ENCODE measurements around the gene ADAMTSL3.

- no peak for TF ChIP-seq CTCF (IDR thresholded peaks at IDR 0.05; ENCODE audit: low read depth, low read length, missing input control)
- no peak for TF ChIP-seq JUND (IDR thresholded peaks at IDR 0.05)
- TF ChIP-seq REST (IDR thresholded peaks at IDR 0.05), result no peak
- TF ChIP-seq MAX (IDR thresholded peaks at IDR 0.05), result peak; percentile 17
- TF ChIP-seq YY1 (IDR thresholded peaks at IDR 0.05), result no peak
- no peak for TF ChIP-seq RAD21 (IDR thresholded peaks at IDR 0.05)
- no peak for TF ChIP-seq ATF3 (IDR thresholded peaks at IDR 0.05)
- no peak for TF ChIP-seq TAF1 (conservative IDR thresholded peaks at IDR 0.05)
- no peak for TF ChIP-seq EGR1 (IDR thresholded peaks at IDR 0.05; ENCODE audit: low read depth in 2 of 2)
- no peak for TF ChIP-seq SP1 (IDR thresholded peaks at IDR 0.05)
- no peak for TF ChIP-seq GABPA (IDR thresholded peaks at IDR 0.05 in 1 of 2, conservative IDR thresholded peaks at IDR 0.05 in 1 of 2)
- no peak for TF ChIP-seq FOXA1 (IDR thresholded peaks at IDR 0.05)
- TF ChIP-seq HNF4A (conservative IDR thresholded peaks at IDR 0.05), result no peak
Measured at GRCh38 chr15:83889995-83890394, 236.1 kb downstream of the ADAMTSL3 start.
